Retinal pigment epithelial cell (primary cell): ENCODE measurements around the gene FGFBP1.

Experiments
- DNase-seq: peaks from one replicate; pipeline ENCODE4 v3.0.0-alpha.2; 2010; ENCODE audit warnings: low read depth
- H3K4me3 ChIP-seq: 2 replicates; pipeline ENCODE4 v1.5.1; 2011; ENCODE audit warnings: mild to moderate bottlenecking, low read length, control low read depth, moderate library complexity
- TF ChIP-seq, protein P1 (sequence below): conservative IDR thresholded peaks from 2 replicates; pipeline ENCODE4 v1.5.1; 2011; ENCODE audit warnings: low read depth, low read length, control low read depth, inconsistent platforms

Gene FGFBP1

DNA sequence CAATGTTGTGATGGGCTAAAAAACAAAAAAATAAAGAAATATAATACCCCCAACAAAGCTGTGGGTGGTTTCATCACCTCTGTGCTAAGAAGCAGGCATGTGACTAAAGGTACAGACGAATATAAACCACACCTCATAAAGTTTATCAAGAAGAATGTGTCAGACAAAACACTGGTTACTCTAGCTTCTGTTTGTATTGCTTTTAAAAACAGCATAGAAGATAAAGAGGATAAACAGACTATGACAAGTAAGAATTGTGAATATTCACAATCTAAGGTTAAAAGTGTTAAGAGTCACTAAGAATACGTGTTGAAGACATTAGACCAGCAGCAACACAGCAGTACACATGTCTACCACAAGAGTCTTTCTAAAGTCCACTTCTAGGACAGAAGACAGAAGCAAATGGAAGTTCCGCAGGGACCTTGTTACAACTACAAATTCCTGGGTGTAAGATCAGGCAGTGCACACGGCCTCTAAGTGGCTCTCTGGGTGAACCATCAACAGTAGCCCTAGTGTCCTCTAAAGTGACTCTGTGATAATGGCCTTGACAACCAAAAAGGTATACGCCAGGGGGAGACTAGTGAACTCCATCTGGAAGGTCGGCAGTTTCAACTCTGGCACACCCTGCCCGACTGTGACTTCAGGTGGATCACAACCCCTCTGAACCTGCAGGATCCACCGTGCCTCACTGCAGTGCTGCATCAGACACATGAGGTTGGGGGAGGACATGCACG is 32.7 kb upstream of the FGFBP1 start:
- TF ChIP-seq, protein P1, sequence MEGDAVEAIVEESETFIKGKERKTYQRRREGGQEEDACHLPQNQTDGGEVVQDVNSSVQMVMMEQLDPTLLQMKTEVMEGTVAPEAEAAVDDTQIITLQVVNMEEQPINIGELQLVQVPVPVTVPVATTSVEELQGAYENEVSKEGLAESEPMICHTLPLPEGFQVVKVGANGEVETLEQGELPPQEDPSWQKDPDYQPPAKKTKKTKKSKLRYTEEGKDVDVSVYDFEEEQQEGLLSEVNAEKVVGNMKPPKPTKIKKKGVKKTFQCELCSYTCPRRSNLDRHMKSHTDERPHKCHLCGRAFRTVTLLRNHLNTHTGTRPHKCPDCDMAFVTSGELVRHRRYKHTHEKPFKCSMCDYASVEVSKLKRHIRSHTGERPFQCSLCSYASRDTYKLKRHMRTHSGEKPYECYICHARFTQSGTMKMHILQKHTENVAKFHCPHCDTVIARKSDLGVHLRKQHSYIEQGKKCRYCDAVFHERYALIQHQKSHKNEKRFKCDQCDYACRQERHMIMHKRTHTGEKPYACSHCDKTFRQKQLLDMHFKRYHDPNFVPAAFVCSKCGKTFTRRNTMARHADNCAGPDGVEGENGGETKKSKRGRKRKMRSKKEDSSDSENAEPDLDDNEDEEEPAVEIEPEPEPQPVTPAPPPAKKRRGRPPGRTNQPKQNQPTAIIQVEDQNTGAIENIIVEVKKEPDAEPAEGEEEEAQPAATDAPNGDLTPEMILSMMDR, result no peak
- no peak for DNase-seq
- H3K4me3 ChIP-seq, result no peak overlapping the region

GRCh38 chr4:15968551-15969300 is 30.2 kb upstream of the FGFBP1 start:
- TF ChIP-seq, protein P1, result no peak
- H3K4me3 ChIP-seq, result no peak overlapping the region
- DNase-seq, result no peak

- TF ChIP-seq, protein P1, result no peak
- no peak for DNase-seq
- no peak overlapping the region for H3K4me3 ChIP-seq
Measured at GRCh38 chr4:15965325-15965724, 26.8 kb upstream of the FGFBP1 start.

DNA sequence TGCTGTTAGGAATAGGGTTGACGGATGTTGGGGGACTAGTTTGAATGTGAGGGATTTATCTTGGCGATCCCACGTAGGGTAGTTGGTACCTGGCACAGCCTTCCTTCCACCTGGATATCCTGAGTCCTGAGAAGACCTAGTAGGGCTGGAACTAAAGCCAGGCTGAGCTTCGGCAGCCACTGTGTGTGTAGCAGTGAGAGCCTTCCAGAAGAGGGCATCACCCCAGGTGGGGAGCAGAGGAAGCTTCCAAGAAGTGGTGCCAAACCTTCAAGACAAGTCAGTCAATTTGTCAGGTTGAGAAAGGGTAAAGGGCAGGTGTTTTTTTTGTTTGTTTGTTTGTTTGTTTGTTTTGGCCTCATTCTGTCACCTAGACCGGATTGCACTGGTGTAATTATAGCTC is 25.6 kb upstream of the FGFBP1 start:
- no peak overlapping the region for H3K4me3 ChIP-seq
- TF ChIP-seq, protein P1, result peak; percentile 18
- DNase-seq, result no peak

- H3K4me3 ChIP-seq, result no peak overlapping the region
- DNase-seq, result no peak
- TF ChIP-seq, protein P1, result no peak
Measured at GRCh38 chr4:15963576-15963975, 25.0 kb upstream of the FGFBP1 start.

DNA sequence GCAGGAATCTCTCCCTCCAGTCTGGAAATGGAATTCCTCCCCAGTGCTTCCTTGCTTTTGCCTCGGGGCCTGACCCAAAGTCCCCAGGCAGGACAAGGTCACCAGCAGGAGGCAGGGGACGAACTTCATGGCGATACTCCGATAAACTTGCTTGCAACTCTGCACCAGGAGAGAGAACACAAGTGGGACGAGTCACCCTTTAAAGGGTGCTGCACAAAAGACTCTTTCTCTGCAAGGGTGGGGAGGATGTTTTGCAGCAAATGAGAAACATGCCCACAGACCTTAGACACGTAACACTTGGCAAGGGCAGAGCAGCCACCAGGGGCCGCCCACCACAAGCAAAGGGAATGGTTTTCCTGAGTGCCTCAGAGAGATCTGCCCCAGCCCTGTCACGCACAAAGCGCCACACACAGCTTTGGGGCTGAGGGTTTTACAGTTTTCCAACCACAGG is 24.5 kb upstream of the FGFBP1 start, which contains the start of gene FGFBP2:
TSS of gene FGFBP2 (minus strand) at position 175 of the 451 bp plus-strand sequence. CDS start at position 129, 46 bp downstream.
- H3K4me3 ChIP-seq, result no peak within 1 kb of the TSS
- TF ChIP-seq, protein P1, result peak; percentile 80
- no peak for DNase-seq
